GM08714 (cell line): ENCODE data around the gene PLPPR1.

Experiments
- H3K4me3 ChIP-seq: fragments of 200-500 bp; sonication (Bioruptor generic); 2 replicates; pipeline ENCODE4 v1.5.1; 2014; ENCODE audit warnings: mild to moderate bottlenecking, low read length, inconsistent platforms
- ZNF274 ChIP-seq: IDR thresholded peaks from 2 replicates; pipeline ENCODE4 v1.6.1; 2012; ENCODE audit warnings: mild to moderate bottlenecking, low read depth, low read length

The PLPPR1 gene

GRCh38 chr9:101068696-101069095 is 40.2 kb downstream of the PLPPR1 start:
- H3K4me3 ChIP-seq = no peak overlapping the region
- TF ChIP-seq ZNF274 = no peak

- no peak overlapping the region for H3K4me3 ChIP-seq
- TF ChIP-seq ZNF274 = no peak
These were observed 43.7 kb downstream of the PLPPR1 start for GRCh38 chr9:101072259-101072658.

DNA sequence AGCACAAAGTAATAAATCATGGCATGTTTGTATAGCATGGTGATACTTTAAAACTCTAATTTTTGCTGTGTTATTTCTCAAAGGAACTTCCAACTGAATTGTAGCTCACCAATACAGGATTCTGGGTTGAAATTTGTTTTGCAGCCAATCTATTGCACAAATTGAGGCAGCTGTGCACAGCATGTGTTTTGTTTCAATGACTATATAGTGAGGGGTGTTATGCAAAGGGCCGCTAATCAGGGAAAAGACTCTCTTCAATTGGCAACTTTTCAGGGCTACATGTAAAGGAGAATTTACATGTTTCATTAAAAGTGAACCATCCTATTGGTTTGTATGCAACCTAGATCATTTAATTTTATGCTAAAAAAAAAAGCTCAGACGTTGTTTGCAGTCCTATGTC is 44.6 kb downstream of the PLPPR1 start:
- no peak overlapping the region for H3K4me3 ChIP-seq
- TF ChIP-seq ZNF274 = no peak

GRCh38 chr9:101081641-101082040 is 53.1 kb downstream of the PLPPR1 start:
- no peak for TF ChIP-seq ZNF274
- H3K4me3 ChIP-seq = no peak overlapping the region

DNA sequence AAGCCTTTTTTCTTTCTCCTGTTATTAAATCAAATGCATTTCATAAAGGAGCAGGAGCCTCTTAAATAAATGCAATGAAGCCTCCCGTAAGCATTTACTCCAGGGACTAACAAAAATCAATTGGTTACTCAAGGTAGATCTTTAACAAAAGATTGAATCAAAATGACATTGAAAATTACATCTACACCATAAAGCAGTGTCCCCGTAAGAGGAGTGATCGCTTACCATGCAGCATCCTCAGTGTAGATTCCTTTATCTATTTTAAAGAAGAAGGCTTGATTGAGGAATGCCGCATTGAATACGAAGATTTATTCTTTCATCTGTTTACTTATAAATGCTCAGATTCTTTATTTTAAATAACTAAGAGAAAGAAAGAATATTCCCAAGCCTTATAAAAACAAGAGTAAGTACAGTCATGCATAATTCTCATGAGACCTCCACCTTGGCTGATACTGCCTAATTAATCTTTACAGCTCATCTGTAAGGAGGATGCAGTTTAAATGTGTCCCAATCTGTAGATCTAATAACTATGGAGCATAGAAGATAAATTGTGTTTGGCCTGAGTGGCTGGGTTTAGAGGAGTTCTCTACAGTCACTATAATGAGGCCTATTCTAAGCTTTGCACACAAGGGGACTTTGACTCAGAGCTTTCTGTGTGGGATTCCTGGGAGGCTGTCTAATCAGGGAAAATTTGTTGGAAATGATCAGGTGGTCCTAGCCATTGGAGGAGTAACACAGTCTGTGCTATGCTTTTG is 55.1 kb downstream of the PLPPR1 start:
- no peak for TF ChIP-seq ZNF274
- H3K4me3 ChIP-seq = no peak overlapping the region

DNA sequence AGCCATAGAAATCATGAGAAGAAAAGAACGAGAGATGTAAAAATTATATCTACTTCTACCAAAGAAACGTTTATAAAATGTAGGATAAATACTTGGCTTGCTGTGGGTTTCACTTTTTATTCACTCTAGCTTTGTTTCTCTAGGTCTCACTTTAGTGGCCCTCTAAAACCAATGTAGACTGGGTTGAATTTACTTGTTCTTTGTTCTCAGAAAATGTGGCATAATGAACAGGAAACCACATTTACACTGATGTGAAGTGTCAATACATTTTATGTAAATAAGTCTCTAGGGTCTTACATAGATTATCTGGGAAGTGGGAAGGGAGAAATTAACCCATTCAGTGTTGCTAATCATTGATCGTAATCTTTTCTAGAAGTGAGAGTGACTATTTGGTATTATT is 58.9 kb downstream of the PLPPR1 start:
- no peak overlapping the region for H3K4me3 ChIP-seq
- TF ChIP-seq ZNF274 = no peak

- H3K4me3 ChIP-seq = no peak overlapping the region
- no peak for TF ChIP-seq ZNF274
These were observed 64.4 kb downstream of the PLPPR1 start for GRCh38 chr9:101092922-101093321.

- H3K4me3 ChIP-seq = no peak overlapping the region
- TF ChIP-seq ZNF274 = no peak
These were observed 65.1 kb downstream of the PLPPR1 start for GRCh38 chr9:101093620-101094019.

DNA sequence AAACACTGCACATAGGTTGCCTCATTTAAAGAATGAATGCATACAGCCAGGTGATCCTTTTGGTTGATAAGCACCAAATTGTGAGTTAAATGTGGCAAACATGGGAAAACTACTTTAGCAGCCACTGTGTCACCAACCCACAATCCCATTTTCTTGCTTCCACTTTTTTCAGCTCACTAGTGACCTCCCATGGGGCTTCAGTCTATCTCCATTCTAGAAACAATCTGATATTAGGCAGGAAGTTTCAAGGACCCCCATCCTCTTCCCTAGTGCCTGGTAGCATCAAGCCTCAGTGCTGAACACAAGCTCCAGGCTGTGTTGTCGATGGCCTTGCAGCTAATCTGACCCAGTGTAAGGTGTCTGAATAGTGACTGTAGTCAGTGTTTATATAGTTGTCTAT is 66.2 kb downstream of the PLPPR1 start:
- H3K4me3 ChIP-seq = no peak overlapping the region
- TF ChIP-seq ZNF274 = no peak

- TF ChIP-seq ZNF274 = no peak
- H3K4me3 ChIP-seq = no peak overlapping the region
These were observed 68.7 kb downstream of the PLPPR1 start for GRCh38 chr9:101097210-101097609.

DNA sequence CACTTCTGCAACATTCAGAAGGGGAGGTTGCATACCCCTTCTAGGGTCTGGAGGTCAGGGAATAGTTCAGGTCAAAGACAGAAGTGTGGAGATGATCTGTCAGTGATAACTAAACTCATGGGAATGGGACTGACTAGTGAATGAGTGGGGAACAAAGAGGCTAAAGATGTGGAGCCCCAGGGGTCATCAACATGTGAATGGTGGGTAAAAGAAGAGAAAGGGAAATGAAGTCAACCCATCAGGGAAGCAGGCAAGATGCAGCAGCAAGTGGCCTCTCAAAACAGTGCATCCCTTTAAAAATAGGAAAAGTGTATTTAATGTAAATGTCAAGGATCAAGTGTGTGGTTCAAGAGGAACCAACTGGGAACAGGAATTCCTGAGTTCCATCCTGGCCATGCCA is 69.9 kb downstream of the PLPPR1 start:
- TF ChIP-seq ZNF274 = no peak
- H3K4me3 ChIP-seq = no peak overlapping the region

DNA sequence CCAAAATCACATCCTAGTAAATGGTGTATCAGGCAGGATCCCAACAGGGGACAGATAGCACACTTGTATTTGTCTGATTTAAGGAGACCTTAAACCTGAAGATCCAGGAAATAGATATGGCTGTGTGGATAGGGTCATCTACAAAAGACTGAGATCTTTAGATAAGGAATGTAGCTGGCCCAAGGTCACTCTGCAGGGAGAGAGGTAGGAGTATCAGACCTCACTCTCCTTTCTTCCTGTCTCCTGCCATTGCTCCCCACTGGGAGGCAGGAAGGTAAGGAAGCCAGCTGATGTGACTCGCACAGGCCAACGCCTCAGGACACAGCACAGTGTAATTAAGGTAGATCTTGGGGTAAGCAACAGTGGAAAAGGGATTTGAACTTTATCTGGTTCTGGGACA is 85.8 kb downstream of the PLPPR1 start:
- TF ChIP-seq ZNF274 = no peak
- no peak overlapping the region for H3K4me3 ChIP-seq

GRCh38 chr9:101115102-101115501 is 86.6 kb downstream of the PLPPR1 start:
- no peak for TF ChIP-seq ZNF274
- no peak overlapping the region for H3K4me3 ChIP-seq

DNA sequence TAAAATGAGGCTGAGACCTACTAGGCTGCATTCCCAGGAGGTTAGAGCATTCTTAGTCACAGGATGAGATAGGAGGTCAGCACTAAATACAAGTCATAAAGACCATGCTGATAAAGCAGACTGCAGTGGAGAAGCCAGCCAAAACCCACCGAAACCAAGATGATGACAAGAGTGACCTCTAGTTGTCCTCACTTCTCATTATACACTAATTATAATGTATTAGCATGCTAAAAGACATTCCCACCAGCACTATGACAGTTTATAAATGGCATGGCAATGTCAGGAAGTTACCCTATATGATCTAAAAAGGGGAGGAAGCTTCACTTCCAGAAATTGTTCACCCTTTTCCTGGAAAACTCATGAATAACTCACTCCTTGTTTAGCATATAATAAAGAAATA is 88.6 kb downstream of the PLPPR1 start:
- no peak for TF ChIP-seq ZNF274

DNA sequence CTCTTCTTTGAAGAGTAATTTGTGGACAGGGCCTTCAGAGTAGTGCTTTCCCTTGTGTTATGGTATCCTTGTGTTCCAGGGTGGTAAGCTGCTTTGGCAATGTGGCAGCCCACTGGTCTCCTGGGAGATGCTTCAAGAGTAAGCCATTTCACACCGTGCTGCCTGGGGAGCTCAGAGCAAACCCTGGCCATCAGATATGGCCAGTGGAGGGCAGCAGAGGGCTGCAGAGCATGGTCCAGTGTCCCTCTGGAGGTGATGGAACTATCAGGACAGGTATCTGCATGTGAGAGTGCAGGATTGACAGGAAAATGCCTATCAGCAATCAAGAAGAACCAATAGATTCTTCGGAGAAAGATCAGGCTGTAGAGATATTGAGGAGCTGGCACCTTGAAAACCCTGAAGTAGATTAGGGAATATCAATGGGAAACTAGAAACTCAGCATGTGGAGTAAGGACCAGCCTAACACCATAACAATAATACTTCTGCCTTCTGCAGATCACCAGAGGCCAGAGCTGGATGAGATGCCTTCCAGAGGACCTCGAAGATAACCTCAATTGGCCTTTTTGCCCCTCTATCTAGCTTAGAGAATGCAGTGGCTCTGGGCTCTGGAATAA is 90.8 kb downstream of the PLPPR1 start:
- no peak overlapping the region for H3K4me3 ChIP-seq

More for the DNA sequence above, 88.6 kb downstream of the PLPPR1 start:
- no peak overlapping the region for H3K4me3 ChIP-seq

More for the DNA sequence above, 90.8 kb downstream of the PLPPR1 start:
- no peak for TF ChIP-seq ZNF274
